ENCODE data around the gene NAALADL1. TPM values are rescaled to one million over a fixed set of nuclear protein-coding genes. Genes with fewer than 3 reads are reported as not detected.

Gene NAALADL1
- total RNA-seq, result 5.5 and 7.2 TPM in 2 replicates

GRCh38 chr11:65058419-65059054 is at the start of gene NAALADL1:
Gene NAALADL1, minus strand, starts transcription at chr11:65058553. Its CDS starts 32 bp downstream, at chr11:65058521.

GRCh38 chr11:65095974-65096806 is 37.8 kb upstream of the NAALADL1 start, which contains the start of gene VPS51:
Gene VPS51, plus strand, starts transcription at chr11:65096214. Its CDS starts 37 bp downstream, at chr11:65096251.

DNA sequence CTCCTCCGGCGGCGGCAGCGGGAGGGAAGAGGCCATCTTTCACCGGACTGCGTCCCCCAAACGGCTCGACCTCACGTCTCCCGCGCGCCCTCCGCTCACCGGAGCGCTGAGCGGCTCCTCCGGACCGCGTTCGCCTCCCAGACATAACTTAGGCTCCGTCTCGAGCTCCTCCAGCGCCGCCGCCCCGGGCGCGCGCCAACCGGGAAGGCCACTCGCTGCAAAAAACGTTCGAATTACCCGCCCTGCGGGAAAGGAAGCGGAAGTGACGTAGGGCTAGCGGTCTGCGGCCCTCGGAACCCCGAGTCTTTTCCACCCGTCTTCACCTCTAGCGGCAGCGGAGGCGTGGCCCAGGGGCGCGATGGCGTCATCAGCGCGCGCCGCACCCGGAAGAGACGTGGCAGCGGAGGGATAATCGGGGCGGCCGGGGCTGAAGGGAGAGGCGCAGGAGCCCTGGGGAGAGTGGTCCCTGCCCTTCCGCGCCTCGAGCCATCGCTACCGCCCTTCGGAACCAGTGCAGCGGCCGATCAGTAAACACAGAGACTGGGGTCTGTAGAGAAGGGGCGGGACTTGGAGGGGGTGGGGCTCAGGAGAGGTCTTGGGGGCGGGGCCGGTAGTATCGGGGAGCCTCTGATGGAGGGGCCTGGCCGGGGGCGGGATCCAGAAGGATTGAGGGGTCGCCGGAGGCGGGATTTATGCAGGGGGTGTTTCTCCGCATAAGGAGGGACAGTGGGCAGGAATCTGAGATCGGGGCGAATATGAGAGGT is 25.7 kb upstream of the NAALADL1 start, which contains the start of the genes CDCA5 and ZFPL1:
Gene CDCA5, minus strand, starts transcription at position 207 of the 764 bp plus-strand sequence. Its CDS starts 62 bp downstream, at position 145.
Gene ZFPL1, plus strand, starts transcription at position 389 of the 764 bp plus-strand sequence. CDS start 477 bp downstream, outside the sequence.

GRCh38 chr11:65040847-65041622 is 17.3 kb downstream of the NAALADL1 start, which contains the start of gene SAC3D1:
Gene SAC3D1, plus strand, starts transcription at chr11:65041210. Its CDS starts 83 bp downstream, at chr11:65041293.

GRCh38 chr11:65027213-65028067 is 30.9 kb downstream of the NAALADL1 start, which contains the start of gene SNX15:
Gene SNX15, plus strand, starts transcription at chr11:65027439. Its CDS starts 99 bp downstream, at chr11:65027538.

GRCh38 chr11:65013888-65014725 is 44.2 kb downstream of the NAALADL1 start, which contains the start of gene ARL2:
Gene ARL2, plus strand, starts transcription at chr11:65014160. Its CDS starts 48 bp downstream, at chr11:65014208.

DNA sequence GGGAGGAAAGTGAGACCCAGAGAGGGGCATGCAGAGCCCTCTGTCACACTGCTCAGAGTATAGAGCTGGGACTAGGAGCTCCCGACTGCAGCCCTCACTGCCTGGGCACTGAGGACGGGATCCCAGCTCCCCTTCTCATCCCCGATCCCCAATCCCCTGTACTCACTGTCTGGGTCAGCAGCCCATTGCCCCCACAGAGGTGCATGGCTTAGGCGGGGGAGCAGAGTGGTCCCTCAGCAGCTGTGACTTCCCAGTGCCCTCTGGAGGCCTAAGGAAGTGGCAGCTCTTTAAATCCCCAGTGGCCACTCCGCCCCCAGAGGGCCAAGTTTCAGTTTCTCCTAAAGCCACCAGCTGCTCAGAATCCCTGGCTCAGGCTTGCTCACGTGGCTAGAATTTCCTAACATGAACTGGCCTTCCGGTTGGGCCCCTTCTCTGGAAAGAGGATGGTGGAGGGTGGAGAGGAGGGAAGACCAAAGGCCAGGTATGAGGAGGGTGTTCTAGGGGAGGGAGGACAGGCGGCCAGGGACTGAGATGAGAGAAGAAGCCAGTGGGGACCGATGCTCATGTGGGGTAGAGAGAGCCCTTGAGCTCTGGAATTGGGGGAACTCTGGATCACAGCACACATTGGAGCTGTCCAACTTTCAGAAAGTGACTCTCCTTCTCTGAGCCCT is 61.5 kb downstream of the NAALADL1 start, which contains the start of gene BATF2:
Gene BATF2, minus strand, starts transcription at position 262 of the 671 bp plus-strand sequence. Its CDS starts 57 bp downstream, at position 205.

Small RNAs within 50 kb of the gene (small RNA-seq; reads per million reads assigned to genes)
- gene MIR6879 (not detected), gene SNX15 (not detected)

Other genes with a start within 250 kb of the NAALADL1 start
- gene MEN1, start 248.0 kb downstream of the NAALADL1 start, total RNA-seq, result 21.7 and 26.5 TPM in 2 replicates
- 0.33 and 0.38 TPM in 2 replicates for gene CDC42BPG, start 213.9 kb downstream of the NAALADL1 start, total RNA-seq
- 97.7 and 129 TPM in 2 replicates for gene EHD1, start 179.9 kb downstream of the NAALADL1 start, total RNA-seq
- gene ATG2A, start 141.3 kb downstream of the NAALADL1 start, total RNA-seq, result 19.1 and 19.3 TPM in 2 replicates
- gene PPP2R5B, start 133.9 kb downstream of the NAALADL1 start, total RNA-seq, result 10.8 and 12.4 TPM in 2 replicates
- not detected in 2 replicates for gene GPHA2, start 122.7 kb downstream of the NAALADL1 start, total RNA-seq
- gene MAJIN, start 86.4 kb downstream of the NAALADL1 start, total RNA-seq, result not detected in 2 replicates
- 0.38 and 0.98 TPM in 2 replicates for gene BATF2, start 61.6 kb downstream of the NAALADL1 start, total RNA-seq
- gene ARL2, start 44.4 kb downstream of the NAALADL1 start, total RNA-seq, result 97.8 and 115 TPM in 2 replicates
- gene SNX15, start 31.1 kb downstream of the NAALADL1 start, total RNA-seq, result 11.4 and 13.7 TPM in 2 replicates
- gene SAC3D1, start 17.3 kb downstream of the NAALADL1 start, total RNA-seq, result 9.3 and 12.4 TPM in 2 replicates
- gene CDCA5, start 25.5 kb upstream of the NAALADL1 start, total RNA-seq, result 9.5 and 15.1 TPM in 2 replicates
- gene ZFPL1, start 25.7 kb upstream of the NAALADL1 start, total RNA-seq, result 39.3 and 45.1 TPM in 2 replicates
- 204 and 261 TPM in 2 replicates for gene VPS51, start 37.7 kb upstream of the NAALADL1 start, total RNA-seq
- 16.9 and 20.6 TPM in 2 replicates for gene TM7SF2, start 53.3 kb upstream of the NAALADL1 start, total RNA-seq
- 8.0 and 11.4 TPM in 2 replicates for gene ZNHIT2, start 59.1 kb upstream of the NAALADL1 start, total RNA-seq
- gene FAU, start 63.6 kb upstream of the NAALADL1 start, total RNA-seq, result 163 and 171 TPM in 2 replicates
- 54.5 and 58.6 TPM in 2 replicates for gene MRPL49, start 63.8 kb upstream of the NAALADL1 start, total RNA-seq
- gene SYVN1, start 76.0 kb upstream of the NAALADL1 start, total RNA-seq, result 9.8 and 21.8 TPM in 2 replicates
- gene SPDYC, start 111.7 kb upstream of the NAALADL1 start, total RNA-seq, result not detected in 2 replicates
- 173 and 196 TPM in 2 replicates for gene CAPN1, start 123.4 kb upstream of the NAALADL1 start, total RNA-seq
- 11.3 and 13.4 TPM in 2 replicates for gene POLA2, start 203.4 kb upstream of the NAALADL1 start, total RNA-seq